ENCODE data around the gene RNU6-9.
"Not testable (repeated sequence)": the region's sequence is repeated elsewhere in the genome, so short reads cannot be mapped to it uniquely, and the experiment has no call there.

Gene RNU6-9

GRCh38 chr19:861756-862580 is 31.3 kb upstream of the RNU6-9 start:
- peak; percentile 65 for DNase-seq (ENCODE audit: low spot score)

- peak; percentile 74 for DNase-seq (ENCODE audit: low spot score)
Measured at GRCh38 chr19:862581-863314, 30.5 kb upstream of the RNU6-9 start.

- no peak for DNase-seq (ENCODE audit: low spot score)
Measured at GRCh38 chr19:863315-863620, 30.0 kb upstream of the RNU6-9 start.

GRCh38 chr19:866769-867300 is 26.4 kb upstream of the RNU6-9 start:
- DNase-seq (ENCODE audit: low spot score): no peak

- no peak for DNase-seq (ENCODE audit: low spot score)
Measured at GRCh38 chr19:867301-867793, 25.9 kb upstream of the RNU6-9 start.

- no peak for DNase-seq (ENCODE audit: low spot score)
Measured at GRCh38 chr19:867855-868457, 25.3 kb upstream of the RNU6-9 start.

- DNase-seq (ENCODE audit: low spot score): no peak
Measured at GRCh38 chr19:868458-869244, 24.6 kb upstream of the RNU6-9 start.

- DNase-seq (ENCODE audit: low spot score): no peak
Measured at GRCh38 chr19:869245-870177, 23.8 kb upstream of the RNU6-9 start.

- DNase-seq (ENCODE audit: low spot score): no peak
Measured at GRCh38 chr19:870314-870713, 23.0 kb upstream of the RNU6-9 start.

- DNase-seq (ENCODE audit: low spot score): no peak
Measured at GRCh38 chr19:870963-871401, 22.3 kb upstream of the RNU6-9 start.

GRCh38 chr19:871446-872265 is 21.6 kb upstream of the RNU6-9 start:
- DNase-seq (ENCODE audit: low spot score): no peak

- peak; percentile 74 for DNase-seq (ENCODE audit: low spot score)
Measured at GRCh38 chr19:872266-872951, 20.9 kb upstream of the RNU6-9 start.

- peak; percentile 40 for DNase-seq (ENCODE audit: low spot score)
Measured at GRCh38 chr19:873084-873483, 20.2 kb upstream of the RNU6-9 start.

- no peak for DNase-seq (ENCODE audit: low spot score)
Measured at GRCh38 chr19:873561-874041, 19.7 kb upstream of the RNU6-9 start.

GRCh38 chr19:875265-875879 is 17.9 kb upstream of the RNU6-9 start:
- no peak for DNase-seq (ENCODE audit: low spot score)

- DNase-seq (ENCODE audit: low spot score): no peak
Measured at GRCh38 chr19:876089-876488, 17.2 kb upstream of the RNU6-9 start.

- no peak for DNase-seq (ENCODE audit: low spot score)
Measured at GRCh38 chr19:876780-877314, 16.4 kb upstream of the RNU6-9 start.

- not testable (repeated sequence) for DNase-seq (ENCODE audit: low spot score)
Measured at GRCh38 chr19:877992-878660, 15.2 kb upstream of the RNU6-9 start.
